HG03175 (cell line): ENCODE results near the gene EPB41L4B.

Experiments
- ATAC-seq: cut with Tn5 transposase; IDR thresholded peaks from one replicate; pipeline ENCODE4 v1.9.1; 2021; ENCODE audit warnings: mild to moderate bottlenecking, moderate library complexity; ENCODE audit not compliant: unreplicated experiment

Gene EPB41L4B

DNA sequence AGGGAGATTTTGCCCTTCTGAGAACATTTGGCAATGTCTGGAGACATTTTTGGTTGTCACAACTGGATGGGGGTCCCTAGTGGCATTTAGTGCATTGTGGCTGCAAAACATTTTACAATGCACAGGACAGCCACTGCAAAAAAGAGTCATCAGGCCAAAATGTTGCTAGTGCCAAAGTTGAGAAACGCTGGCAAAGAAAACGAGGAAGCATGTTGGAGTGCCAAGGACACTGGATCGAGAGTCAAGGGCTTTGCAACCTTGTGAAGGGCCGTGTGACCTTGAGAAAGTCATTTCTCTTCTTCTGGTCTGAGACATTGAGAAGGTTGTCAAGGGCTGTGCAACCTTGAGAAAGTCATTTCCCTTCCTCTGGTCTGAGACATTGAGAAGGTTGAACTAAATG is 108.1 kb downstream of the EPB41L4B start:
- ATAC-seq: no peak

DNA sequence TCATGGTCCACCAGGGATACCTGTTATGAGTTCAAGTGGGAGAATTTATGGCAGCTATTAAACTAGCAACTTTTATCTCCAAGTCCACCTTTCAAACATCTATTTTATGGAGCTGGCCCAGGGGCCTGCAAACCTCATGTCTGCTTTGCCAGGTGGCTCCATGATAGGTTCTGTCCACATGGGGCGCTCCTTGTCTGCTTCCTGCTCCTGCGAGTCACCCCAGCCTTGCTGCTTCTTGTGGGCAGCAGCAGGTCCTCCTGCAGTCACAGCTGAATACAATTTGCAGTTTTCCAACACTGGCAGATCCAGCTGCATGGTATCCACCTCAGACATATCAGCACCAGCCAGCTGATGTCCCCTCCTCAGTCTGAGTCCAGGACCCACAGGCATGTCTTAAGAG is 114.2 kb downstream of the EPB41L4B start:
- ATAC-seq: no peak

DNA sequence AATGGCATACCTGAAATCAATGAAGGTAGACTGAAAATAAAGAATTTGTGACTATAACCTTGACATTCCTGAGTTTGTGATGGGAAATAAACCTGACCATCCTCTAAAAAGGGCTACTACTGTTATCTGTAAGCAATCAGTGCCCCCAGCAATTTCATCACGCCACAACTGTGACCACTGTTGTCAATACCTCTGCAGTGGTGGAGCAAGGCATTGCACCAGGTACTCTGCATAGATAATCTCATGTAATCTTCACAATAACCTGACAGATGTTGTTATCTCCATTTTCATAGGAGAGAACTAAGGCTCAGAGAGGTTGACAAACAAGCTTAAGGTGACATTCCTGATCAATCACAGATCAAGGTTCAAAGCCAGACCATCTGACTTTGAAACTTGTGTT is 115.3 kb downstream of the EPB41L4B start:
- no peak for ATAC-seq

DNA sequence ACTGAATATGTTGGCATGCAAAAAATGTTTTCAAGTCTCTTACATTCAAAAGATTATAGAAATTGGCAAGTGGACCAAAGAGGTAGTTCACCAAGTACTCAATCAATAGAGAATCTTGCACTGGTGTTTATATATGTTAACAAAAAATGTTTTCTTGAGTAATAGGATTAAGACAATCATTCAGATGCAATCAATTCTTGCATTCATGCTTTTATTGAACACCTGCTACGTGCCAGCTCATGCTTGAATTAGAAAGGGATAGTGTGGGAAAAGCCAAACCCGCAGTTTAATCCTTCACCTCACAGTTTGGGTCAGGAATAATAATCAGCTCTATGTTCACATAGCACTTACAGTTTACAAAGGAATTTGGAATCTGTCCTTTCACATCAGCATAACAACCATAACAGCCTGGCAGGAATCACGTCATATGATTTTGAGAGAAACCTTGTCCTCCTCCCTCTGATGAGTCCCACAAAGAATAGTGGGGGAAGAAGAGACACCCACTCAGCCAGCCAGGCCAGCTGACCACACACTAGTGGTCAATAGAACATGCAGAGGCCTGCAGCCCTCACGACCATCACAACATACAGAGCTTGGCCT is 117.0 kb downstream of the EPB41L4B start:
- no peak for ATAC-seq

DNA sequence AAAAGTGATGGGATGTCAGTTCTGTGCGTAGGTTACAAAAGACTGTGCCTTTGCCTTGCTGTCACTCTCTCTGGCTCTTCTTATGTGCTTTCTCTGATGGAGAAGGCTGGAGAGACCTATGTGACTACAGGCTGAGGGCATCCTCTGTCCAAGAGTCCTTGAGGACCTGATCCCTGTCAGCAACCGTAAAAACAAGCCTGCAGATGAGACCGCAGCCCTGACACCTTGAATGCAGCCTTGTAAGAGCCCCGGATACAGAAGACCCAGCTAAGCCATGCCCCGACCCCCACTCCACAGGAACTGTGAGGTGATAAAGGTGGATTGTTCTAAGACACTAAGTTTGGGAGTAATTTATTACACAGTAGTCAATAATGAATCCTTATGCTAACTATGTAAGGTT is 121.2 kb downstream of the EPB41L4B start:
- no peak for ATAC-seq

DNA sequence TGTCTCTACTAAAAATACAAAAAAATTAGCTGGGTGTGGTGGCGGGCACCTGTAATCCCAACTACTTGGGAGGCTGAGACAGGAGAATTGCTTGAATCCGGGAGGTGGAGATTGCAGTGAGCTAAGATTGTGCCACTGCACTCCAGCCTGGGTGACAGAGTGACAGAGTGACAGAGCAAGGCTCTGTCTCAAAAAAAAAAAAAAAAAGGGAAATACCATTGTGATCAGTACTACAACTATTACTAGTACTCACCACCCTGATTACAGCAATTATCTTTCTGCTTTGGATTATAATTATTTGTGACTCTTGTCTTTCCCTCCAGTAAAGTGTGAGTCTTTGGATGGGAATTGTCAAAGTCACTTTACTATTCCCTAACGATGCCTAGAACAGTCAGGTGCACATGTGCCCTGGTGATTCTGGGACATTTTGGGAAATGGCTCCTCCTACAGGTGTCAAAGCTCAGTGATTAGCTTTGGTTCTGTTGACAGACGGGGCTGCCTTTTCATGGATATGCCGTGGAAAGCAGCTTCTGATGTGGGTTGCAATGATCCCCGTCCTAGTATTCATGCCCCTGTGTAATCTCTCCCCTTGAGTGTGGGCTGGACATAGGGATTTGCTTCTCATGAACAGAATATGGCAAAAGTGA is 122.0 kb downstream of the EPB41L4B start:
- no peak for ATAC-seq

DNA sequence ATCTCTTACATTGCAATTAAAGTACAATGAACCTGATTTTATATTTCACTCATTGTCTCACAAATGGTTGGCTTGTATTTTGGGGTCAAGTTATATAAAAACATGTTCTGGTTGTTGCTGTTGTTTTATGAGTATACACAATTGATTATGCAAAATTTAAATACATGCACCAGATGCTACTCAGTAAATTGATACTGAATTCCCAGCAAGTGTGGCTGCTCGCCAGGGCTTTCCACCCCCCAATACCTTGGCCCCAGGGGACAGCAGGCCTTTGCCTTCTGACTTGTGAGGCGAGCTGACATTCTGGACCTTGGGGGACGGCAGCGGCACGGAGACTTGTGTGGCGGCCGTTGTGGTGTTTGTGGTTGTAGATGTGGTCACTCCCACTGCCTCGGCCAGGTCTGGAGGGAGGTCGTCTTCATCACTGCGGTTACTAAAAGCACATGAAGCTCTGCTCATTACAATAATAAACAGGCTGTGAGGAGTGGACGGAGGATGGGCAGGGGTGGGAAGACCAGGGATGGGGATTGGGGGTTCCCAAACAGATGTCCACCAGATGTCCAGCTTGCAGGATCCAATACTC is 126.8 kb downstream of the EPB41L4B start:
- no peak for ATAC-seq

DNA sequence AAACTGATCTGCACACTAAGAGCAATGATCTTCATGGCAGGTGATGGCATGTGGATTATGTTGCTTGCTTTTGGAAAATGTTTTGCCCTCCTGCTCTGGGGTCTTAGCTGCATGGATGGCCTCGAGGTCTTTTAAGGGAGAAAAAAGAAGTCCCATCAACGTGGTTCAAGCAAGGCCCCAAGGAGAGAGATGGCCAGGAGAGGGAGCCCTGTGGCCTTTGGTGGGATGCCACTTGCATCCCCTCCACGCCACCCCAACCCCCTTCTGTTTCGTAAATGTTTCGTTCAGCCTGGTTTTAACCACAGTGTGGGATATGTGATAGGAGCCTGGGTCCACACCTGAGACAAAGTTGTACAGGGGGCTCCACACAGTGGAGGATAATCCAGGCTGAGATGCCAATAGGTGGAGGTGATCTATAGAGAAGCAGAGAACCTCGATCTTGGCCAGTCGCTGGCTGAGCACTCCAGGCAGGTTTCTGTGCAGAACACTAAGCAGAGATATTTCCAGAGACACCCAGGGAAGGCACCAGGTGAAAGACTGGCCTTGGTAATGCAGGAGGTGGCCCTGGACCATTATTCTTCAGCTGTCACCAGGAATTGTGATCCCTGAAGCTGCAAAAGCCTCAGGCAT is 128.0 kb downstream of the EPB41L4B start:
- ATAC-seq: no peak

DNA sequence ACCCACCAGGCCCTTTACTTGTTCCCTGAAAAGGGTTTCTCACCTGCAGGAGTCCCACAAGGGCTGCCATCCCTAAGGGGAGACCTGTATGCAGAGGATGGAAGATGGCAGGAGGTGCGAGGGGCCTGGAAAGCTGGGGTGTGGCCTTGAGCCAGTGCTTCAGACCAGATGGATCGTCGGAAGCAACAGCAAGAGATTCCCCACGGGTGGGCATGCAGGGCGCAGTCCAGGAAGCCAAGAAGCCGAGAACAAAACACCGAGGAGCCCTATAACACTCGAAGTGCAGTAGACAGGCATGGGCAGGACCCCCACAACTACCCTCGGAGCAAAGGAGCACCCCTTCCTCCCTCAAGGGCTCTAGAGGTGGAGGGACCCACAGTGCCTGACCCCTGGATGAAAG is 129.1 kb downstream of the EPB41L4B start:
- no peak for ATAC-seq

DNA sequence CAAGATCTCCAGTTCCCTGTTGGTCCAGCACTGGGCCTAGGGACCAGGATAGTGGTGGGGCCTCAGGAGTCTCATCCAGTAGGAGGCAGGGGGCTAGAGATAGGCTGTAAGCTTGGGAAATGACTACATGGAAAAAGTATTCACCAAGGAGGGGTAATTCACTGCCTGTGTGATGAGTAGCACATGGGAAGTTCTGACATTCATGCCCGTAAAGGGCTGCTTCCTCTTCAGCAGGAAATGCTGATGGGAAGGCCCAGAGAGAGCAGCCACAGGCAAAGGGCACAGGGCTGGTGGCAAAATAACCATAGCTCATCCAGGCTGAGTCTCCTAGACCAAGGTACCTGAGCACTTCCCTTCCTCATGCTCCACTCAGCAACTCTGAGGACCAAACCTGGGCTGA is 130.7 kb downstream of the EPB41L4B start:
- no peak for ATAC-seq

DNA sequence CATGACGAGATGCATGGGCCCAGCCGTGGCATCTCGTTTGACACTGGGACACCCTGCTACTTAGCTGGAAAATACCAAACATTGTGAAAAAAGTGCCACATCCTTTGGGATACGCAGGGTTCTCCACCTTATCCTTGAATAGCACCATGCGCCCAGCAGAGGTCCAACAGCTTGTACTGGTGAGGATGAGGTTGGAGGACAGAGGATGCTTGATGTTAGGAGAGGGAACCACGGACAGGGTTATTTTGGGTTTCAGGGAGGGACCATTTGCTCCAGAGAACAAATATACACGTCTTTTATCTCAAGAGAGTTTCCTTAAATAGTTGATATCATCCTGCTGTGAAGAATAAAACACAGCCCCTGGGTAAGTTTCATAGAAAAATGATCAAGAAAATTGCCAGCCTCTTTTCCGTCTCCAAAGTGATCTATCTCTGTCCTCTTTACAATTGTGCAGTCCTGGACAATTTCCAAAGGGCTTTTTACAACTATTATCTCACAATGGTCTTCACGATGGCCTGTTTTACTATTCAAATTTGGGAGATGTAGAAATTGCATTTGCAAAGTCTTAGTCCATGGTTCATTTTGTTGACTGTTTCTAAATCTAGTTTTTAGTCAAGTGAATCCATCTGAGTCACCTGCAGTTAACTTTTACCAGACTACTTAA is 133.9 kb downstream of the EPB41L4B start:
- ATAC-seq: no peak

DNA sequence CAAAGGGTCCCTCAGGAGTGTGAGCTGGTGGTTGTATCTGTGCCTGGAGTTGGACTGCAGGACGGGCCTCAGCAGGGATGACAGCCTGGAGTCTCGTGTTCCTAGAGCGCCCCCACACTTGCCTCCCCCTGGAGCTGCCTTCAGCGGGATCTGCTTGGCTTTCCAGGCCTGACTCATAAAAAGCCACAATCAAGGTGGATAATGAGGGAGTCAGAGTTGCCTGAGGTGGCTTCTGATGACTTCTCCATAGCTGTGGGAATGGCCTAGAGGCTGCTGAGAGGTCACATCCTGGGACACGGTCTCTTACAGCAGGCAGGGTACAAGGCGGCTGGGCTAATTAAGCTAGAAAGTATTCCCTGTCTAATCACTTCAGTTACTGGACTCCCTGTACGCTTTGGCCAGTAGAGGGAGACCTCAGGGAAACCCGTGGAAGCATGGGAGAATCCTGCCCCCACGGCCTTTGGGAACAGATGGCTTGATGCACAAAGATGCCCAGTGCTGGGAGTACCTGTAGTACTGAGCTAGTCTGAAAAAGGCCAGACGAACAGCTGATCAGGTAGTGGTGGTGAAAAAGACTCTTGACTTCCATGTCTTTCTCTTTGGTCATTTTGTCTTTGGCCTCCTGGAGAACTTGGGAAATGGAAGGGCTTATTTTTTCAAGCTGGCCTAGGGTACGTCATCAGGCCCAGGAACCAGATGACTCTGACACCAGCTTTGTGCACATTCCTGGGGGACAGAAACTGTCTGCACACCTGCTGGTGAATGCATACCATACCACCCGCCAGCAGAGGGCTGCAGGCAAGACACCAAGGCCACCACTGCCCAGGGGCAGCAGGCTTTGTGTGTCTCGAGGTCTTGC is 137.7 kb downstream of the EPB41L4B start:
- ATAC-seq: peak; percentile 45

DNA sequence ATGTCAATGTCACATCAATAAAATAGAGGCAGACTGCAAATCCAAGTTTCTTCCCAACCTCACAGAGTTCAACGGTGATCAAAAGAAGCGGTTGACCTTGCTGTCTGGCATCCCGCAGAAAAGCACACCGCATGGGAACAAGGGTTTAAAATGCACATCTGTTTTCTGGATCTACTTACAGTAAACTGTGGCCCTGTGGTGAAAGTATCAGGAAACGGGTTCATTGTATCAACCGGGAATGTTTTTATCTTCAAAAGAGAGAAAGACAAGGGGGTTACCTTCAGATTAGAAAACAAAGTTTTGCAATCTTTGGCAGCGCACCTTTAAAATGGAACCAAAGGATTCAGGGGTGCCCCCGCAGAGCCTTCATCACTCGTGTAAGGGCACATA is 138.3 kb downstream of the EPB41L4B start:
- ATAC-seq: no peak

DNA sequence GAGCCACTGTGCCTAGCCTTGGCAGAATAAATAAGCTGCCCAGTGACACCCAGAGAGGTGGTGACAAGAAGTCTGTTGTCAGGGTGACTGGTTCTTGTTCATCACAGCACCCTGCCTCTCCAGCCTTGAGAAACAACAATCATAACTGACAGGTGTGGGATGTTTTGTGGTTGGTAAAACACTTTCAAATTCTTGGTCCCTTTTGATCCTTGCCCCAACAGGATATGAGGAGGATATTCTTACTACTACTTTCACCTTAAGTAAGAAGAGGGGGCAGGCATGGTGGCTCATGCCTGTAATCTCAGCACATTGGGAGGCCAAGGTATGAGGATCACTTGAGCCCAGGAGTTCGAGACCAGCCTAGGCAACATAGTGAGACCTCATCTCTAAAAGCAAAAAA is 139.6 kb downstream of the EPB41L4B start:
- peak; percentile 65 for ATAC-seq

DNA sequence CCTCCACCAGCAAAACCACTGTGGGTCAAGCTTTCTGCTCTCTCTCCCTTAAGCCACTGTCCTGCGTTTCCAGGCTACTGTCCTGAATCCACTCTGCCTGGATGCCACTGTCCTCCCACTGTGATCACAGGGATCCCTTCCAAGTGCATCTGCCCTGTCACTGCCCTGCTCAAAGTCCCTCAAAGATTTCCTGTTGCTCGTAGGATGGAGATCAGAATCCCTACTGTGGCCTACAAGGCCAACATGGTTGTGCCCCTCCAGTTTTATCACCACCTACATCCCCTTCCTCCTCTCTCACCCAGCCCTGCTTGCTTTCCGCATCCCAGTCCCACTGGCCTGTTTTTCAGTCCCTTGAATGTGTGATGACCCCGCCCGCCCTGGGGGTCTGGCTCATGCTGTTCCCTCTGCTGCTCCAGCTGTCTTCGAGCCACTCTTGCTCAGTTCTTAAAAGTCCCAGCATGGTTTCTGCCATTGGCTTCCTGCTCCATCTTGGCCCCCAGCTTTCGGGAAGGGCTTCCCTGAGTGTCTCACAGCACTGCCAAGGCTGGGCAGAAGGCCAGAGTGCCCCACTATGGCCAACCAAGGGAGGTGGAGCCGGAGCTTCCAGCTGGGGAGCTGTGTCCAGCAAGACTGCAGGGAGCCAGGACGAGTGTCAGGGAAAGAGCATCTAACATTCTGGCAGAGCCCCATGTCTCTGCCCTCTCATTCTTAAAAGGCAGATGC is 140.9 kb downstream of the EPB41L4B start:
- no peak for ATAC-seq

DNA sequence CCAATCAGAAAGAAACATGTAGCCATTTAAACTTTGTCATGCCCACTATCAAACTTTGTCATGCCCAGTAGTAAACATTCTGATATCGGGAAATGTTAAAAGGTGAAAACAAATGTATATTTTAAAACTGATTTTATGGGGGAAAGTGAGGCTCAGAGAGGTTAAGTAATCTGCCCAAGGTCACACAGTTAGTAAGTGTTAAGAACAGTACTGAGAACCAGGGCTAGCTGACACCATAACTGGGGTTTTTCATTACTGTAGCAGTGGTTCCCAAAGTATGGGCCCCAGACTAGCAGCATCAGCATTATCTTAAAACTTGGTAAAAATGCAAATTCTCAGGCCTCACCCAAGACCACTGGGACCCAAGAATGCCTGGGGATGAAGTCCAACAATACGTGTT is 143.9 kb downstream of the EPB41L4B start:
- no peak for ATAC-seq

DNA sequence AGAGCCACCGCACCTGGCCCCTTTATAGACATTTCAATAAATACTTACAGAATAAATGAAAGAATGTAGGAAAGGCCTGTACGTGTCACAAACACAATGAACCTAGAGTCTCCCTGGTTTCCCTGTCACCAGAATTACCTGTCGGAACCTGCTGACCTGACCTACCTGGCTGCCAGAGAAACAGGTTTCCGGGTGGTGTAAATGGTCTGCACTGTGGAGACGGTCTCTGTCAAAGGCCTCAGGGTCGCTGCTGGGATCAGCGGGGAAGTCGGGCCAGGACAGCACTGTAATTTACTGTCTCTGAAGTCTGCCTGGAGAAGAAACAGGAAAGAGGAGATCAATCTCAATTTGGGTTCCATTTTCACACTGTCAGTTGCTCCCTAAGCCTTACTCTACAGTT is 144.5 kb downstream of the EPB41L4B start:
- no peak for ATAC-seq

DNA sequence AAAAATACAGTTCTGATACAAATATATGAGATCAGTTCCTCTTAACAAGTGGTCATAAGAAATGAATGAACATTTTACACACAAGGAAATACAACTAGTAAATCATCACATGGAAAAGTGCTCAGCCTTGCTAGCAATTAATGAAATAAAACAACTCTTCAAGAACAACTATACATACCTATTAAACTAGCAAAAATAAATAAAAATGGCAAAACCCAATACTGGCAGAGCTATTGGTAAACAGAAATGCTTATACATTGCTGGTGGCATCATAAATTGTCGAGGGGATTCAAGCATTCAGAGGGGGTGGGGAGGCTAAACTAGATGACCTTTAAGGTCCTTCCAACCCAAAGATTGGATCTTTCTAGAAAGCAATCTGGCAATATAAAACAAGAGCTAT is 147.9 kb downstream of the EPB41L4B start:
- ATAC-seq: no peak

DNA sequence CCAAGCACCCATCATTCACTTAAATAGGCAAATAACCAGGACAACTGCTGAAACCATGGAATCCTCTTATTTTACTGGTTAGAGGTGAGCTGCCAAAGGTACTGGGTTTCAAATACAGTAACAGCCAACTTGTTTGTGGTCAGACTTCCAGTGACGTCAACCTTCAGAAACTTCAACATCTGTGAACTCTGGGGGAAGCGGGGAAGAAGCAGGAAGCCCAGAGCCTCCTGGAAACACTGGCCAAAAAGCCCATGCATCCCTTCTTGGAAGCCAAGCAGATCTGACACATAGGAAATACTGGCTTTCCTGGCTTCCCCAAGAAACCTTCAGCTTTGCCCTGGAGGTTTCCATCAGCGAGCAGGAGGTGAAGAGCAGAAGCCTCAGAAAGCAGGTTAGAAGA is 148.9 kb downstream of the EPB41L4B start:
- no peak for ATAC-seq

DNA sequence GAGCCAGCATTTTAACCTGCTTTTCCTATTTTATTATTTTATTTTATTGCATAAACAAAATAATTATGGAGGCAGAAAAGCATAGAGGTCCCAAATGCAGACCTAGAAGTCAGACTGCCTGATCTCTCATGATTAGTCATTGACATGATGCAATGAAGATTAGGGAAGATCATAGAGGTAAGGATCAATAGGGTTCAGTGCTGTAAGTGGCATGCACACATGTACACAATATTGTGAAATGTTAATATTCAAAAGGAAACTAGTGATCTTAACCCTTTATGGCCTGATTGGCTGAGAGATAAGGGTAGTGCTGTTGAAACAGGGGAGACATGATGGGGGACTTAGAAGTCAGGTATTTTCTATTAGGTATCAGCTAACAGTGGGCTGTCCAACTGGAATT is 152.7 kb downstream of the EPB41L4B start:
- ATAC-seq: no peak
